Breast epithelium (tissue), 3 donors: ENCODE results near the gene NECTIN1.

Experiments
- POLR2A ChIP-seq: fragments of 450-650 bp; IDR thresholded peaks from one replicate; pipeline ENCODE4 v1.6.1; 2016; ENCODE audit warnings: antibody characterized with exemption, mild to moderate bottlenecking, moderate library complexity
- TF ChIP-seq, protein P1 (sequence below), 3 donors: fragments of 450-650 bp; IDR thresholded peaks; one replicate each; pipeline ENCODE4 v1.5.1; 2016 to 2017; ENCODE audit warnings: antibody characterized with exemption in 3 of 3, mild to moderate bottlenecking in 3 of 3, moderate library complexity in 3 of 3

DNA sequence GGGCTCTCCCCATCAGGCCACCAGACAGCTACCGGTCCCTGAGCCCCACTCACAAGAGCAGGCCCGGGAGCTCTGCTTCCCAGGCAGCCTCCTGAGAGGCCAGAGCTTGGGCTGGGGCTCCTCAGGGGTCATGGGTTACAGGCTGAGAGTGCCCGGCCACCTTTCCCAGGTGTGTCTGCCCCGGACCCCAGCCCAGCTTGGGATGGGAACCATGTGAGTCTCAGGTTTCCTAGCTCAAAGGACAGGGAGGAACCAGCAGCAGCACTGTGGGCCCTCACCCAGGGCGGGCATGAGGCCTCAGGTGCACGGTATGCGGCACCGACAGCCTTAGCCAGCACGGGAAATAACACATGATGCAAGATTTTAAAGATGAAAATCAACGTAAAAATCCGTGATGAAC, 90.1 kb downstream of the NECTIN1 start:
- TF ChIP-seq POLR2A = no peak
- TF ChIP-seq, protein P1, sequence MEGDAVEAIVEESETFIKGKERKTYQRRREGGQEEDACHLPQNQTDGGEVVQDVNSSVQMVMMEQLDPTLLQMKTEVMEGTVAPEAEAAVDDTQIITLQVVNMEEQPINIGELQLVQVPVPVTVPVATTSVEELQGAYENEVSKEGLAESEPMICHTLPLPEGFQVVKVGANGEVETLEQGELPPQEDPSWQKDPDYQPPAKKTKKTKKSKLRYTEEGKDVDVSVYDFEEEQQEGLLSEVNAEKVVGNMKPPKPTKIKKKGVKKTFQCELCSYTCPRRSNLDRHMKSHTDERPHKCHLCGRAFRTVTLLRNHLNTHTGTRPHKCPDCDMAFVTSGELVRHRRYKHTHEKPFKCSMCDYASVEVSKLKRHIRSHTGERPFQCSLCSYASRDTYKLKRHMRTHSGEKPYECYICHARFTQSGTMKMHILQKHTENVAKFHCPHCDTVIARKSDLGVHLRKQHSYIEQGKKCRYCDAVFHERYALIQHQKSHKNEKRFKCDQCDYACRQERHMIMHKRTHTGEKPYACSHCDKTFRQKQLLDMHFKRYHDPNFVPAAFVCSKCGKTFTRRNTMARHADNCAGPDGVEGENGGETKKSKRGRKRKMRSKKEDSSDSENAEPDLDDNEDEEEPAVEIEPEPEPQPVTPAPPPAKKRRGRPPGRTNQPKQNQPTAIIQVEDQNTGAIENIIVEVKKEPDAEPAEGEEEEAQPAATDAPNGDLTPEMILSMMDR (IDR thresholded peaks at IDR 0.05) = no peak
